ENCODE data around the gene PPP5C.

Gene PPP5C

GRCh38 chr19:46383846-46384245 lies 37.0 kb downstream of the PPP5C start:
- H3K9me3 Mint-ChIP-seq (ENCODE audit: low read depth) = no peaks in the 10 kb centered on the region

DNA sequence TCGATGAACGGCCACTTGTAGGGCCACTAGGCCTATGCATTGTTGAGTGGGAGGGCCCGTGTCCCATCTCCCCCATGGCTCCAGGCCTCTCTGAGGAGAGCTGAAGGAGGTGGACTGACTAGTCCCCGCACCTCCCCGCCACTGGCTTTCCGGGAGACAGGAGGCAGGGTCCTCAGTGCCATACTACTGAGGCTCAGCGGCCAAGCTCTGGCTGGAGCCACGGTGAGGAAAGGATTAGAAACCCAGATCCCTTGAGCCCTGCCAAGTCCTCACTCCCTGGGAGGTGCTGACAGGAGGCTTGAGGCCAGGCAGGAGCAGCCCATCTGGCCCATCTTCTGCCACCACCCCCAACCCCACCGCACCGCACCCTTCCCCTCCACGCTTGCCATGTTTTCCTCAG lies 37.5 kb downstream of the PPP5C start:
- H3K4me1 Mint-ChIP-seq (ENCODE audit: low read depth) = no peaks in the 10 kb centered on the region
- no peaks in the 10 kb centered on the region for H3K27me3 Mint-ChIP-seq
- no peaks in the 10 kb centered on the region for H3K9me3 Mint-ChIP-seq (ENCODE audit: low read depth)
- no peak overlapping the region for H3K27ac Mint-ChIP-seq
- no peak overlapping the region for H3K4me3 Mint-ChIP-seq
- peaks cover 6% of the 10 kb centered on the region for H3K36me3 Mint-ChIP-seq

More at GRCh38 chr19:46383846-46384245, 37.0 kb downstream of the PPP5C start:
- H3K4me1 Mint-ChIP-seq (ENCODE audit: low read depth) = no peaks in the 10 kb centered on the region
- peaks cover 4% of the 10 kb centered on the region for H3K36me3 Mint-ChIP-seq
- H3K27ac Mint-ChIP-seq = no peak overlapping the region
- no peak overlapping the region for H3K4me3 Mint-ChIP-seq
- no peaks in the 10 kb centered on the region for H3K27me3 Mint-ChIP-seq

- no peak overlapping the region for H3K27ac Mint-ChIP-seq
These were observed 38.7 kb downstream of the PPP5C start for GRCh38 chr19:46385636-46386035.

GRCh38 chr19:46386151-46386550 lies 39.3 kb downstream of the PPP5C start:
- H3K36me3 Mint-ChIP-seq = peaks cover 4% of the 10 kb centered on the region
- H3K4me3 Mint-ChIP-seq = no peak overlapping the region
- H3K27ac Mint-ChIP-seq = no peak overlapping the region

More at GRCh38 chr19:46385636-46386035, 38.7 kb downstream of the PPP5C start:
- H3K4me3 Mint-ChIP-seq = no peak overlapping the region
- H3K9me3 Mint-ChIP-seq (ENCODE audit: low read depth) = no peaks in the 10 kb centered on the region
- peaks cover 4% of the 10 kb centered on the region for H3K36me3 Mint-ChIP-seq
- no peaks in the 10 kb centered on the region for H3K27me3 Mint-ChIP-seq
- no peaks in the 10 kb centered on the region for H3K4me1 Mint-ChIP-seq (ENCODE audit: low read depth)

DNA sequence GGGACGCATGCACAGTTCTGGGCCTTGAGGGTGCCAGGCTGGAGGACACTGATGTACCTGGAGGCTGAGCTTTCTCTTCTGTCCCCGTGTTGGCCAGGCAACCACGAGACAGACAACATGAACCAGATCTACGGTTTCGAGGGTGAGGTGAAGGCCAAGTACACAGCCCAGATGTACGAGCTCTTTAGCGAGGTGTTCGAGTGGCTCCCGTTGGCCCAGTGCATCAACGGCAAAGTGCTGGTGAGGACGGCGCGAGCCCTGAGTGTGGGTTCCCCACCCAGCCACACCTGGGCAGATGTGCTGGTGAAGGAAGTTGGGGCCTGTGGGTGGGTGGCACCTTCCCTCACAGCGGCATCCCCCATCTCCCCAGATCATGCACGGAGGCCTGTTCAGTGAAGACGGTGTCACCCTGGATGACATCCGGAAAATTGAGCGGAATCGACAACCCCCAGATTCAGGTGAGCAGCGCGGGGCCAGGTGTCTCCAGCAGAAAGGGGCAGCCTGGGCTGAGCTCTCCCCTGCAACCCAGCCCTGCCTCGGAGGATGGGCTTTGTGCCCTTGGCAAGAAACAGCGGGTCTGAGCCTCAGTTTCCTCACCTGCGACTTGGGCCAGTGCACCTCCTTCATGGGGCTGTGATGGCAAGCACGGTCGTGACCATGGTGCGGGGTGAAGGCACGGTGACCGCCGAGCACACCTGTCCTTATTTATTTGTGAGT lies 40.3 kb downstream of the PPP5C start:
- Mint-ChIP-seq H3K36me3 (peaks cover 4% of the 10 kb centered on the region), H3K9me3 (ENCODE audit: low read depth) (no peaks in the 10 kb centered on the region), H3K4me3 (no peak overlapping the region), H3K4me1 (ENCODE audit: low read depth) (peaks cover 2% of the 10 kb centered on the region), H3K27ac (no peak overlapping the region), H3K27me3 (no peaks in the 10 kb centered on the region)

More at GRCh38 chr19:46386151-46386550, 39.3 kb downstream of the PPP5C start:
- no peaks in the 10 kb centered on the region for H3K9me3 Mint-ChIP-seq (ENCODE audit: low read depth)
- H3K4me1 Mint-ChIP-seq (ENCODE audit: low read depth) = no peaks in the 10 kb centered on the region
- no peaks in the 10 kb centered on the region for H3K27me3 Mint-ChIP-seq

DNA sequence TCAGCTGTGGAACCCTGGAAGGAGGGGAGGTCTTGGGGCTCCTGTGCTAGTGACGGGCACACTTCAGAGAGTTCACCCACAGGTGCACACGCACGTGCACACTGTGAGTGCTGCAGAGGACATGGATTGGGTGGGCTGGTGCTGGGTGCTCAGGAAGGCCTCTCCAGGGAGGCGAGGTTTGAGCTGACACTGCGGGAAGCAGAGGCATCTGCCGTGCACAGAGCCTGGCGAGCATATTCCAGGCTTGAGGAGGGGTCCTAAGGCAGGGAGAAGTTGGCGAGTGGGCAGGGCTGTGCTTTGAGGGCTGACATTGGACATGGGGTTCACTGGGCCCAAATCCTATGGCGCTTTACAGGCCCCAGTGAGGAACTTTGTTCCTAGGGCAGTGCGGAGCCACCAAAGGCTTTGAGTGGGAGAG lies 40.8 kb downstream of the PPP5C start:
- H3K36me3 Mint-ChIP-seq = peaks cover 4% of the 10 kb centered on the region

DNA sequence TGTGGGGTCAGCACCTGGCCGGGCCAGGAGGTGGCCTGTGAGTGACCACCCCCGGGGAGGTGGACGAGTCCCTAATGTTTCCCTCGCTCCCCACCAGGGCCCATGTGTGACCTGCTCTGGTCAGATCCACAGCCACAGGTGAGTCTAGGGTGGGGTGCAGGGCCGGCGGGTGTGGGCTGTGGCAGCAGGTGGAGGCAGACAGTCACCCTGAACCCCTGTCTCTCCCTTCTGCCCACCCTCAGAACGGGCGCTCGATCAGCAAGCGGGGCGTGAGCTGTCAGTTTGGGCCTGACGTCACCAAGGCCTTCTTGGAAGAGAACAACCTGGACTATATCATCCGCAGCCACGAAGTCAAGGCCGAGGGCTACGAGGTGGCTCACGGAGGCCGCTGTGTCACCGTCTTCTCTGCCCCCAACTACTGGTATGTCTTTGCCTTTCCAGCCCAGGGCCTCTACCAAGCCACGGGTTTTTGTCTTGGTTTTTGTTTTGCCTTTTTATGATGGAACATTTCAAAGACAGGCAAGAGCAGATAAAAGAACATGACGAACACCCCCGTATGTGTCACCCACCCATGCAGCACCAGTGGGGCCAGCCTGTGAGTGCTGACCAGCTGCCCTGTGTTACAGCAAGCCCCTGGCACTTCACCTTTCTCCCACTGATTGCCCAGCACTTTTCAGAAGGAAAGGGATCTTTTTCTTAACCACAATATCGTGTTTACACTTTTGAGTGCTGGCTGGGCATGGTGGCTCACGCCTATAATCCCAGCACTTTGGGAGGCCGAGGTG lies 41.6 kb downstream of the PPP5C start:
- H3K27me3 Mint-ChIP-seq = no peaks in the 10 kb centered on the region
- no peak overlapping the region for H3K4me3 Mint-ChIP-seq
- peaks cover 4% of the 10 kb centered on the region for H3K36me3 Mint-ChIP-seq
- H3K9me3 Mint-ChIP-seq (ENCODE audit: low read depth) = no peaks in the 10 kb centered on the region
- peaks cover 6% of the 10 kb centered on the region for H3K4me1 Mint-ChIP-seq (ENCODE audit: low read depth)
- no peak overlapping the region for H3K27ac Mint-ChIP-seq

More for the DNA sequence above, 40.8 kb downstream of the PPP5C start:
- H3K27me3 Mint-ChIP-seq = no peaks in the 10 kb centered on the region
- H3K9me3 Mint-ChIP-seq (ENCODE audit: low read depth) = no peaks in the 10 kb centered on the region
- H3K27ac Mint-ChIP-seq = no peak overlapping the region
- no peak overlapping the region for H3K4me3 Mint-ChIP-seq
- H3K4me1 Mint-ChIP-seq (ENCODE audit: low read depth) = peaks cover 5% of the 10 kb centered on the region

- Mint-ChIP-seq H3K27me3 (no peaks in the 10 kb centered on the region), H3K27ac (no peak overlapping the region), H3K9me3 (ENCODE audit: low read depth) (no peaks in the 10 kb centered on the region), H3K4me1 (ENCODE audit: low read depth) (peaks cover 9% of the 10 kb centered on the region), H3K36me3 (peaks cover 4% of the 10 kb centered on the region), H3K4me3 (no peak overlapping the region)
These were observed 43.4 kb downstream of the PPP5C start for GRCh38 chr19:46390121-46390858.

GRCh38 chr19:46390866-46391265 lies 44.0 kb downstream of the PPP5C start:
- no peaks in the 10 kb centered on the region for H3K9me3 Mint-ChIP-seq (ENCODE audit: low read depth)
- H3K4me1 Mint-ChIP-seq (ENCODE audit: low read depth) = peaks cover 11% of the 10 kb centered on the region
- peaks cover 4% of the 10 kb centered on the region for H3K36me3 Mint-ChIP-seq
- H3K27ac Mint-ChIP-seq = no peak overlapping the region
- no peaks in the 10 kb centered on the region for H3K27me3 Mint-ChIP-seq
- H3K4me3 Mint-ChIP-seq = no peak overlapping the region

GRCh38 chr19:46391296-46392251 lies 44.7 kb downstream of the PPP5C start:
- H3K4me1 Mint-ChIP-seq (ENCODE audit: low read depth) = peaks cover 11% of the 10 kb centered on the region
- H3K4me3 Mint-ChIP-seq = no peak overlapping the region
- no peaks in the 10 kb centered on the region for H3K27me3 Mint-ChIP-seq
- peaks cover 4% of the 10 kb centered on the region for H3K36me3 Mint-ChIP-seq
- no peak overlapping the region for H3K27ac Mint-ChIP-seq
- no peaks in the 10 kb centered on the region for H3K9me3 Mint-ChIP-seq (ENCODE audit: low read depth)

GRCh38 chr19:46392252-46392801 lies 45.4 kb downstream of the PPP5C start:
- Mint-ChIP-seq H3K27me3 (no peaks in the 10 kb centered on the region), H3K27ac (no peak overlapping the region), H3K4me1 (ENCODE audit: low read depth) (peaks cover 11% of the 10 kb centered on the region), H3K4me3 (no peak overlapping the region), H3K9me3 (ENCODE audit: low read depth) (no peaks in the 10 kb centered on the region), H3K36me3 (peaks cover 4% of the 10 kb centered on the region)

DNA sequence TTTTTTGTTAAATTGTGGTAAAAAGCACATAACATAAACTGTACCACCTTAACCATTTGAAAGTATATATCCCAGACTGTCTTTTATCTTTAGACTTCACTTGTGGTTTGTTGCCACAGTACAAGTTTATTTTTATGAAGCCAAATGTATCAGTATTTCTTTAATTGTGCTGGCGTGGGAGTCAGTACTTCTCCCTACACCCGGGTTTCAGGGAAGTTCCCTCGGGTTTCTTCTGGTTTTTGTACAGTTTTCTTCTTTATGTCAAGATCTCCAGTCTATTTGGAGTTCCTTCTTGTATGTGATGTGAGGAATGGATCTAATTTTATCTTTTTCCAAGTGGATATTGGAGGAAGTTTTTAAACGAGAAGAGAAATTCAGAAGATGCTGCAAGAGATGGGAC lies 46.0 kb downstream of the PPP5C start:
- no peaks in the 10 kb centered on the region for H3K9me3 Mint-ChIP-seq (ENCODE audit: low read depth)
- no peak overlapping the region for H3K27ac Mint-ChIP-seq

GRCh38 chr19:46393456-46394401 lies 46.8 kb downstream of the PPP5C start:
- H3K27me3 Mint-ChIP-seq = peaks cover 2% of the 10 kb centered on the region
- H3K36me3 Mint-ChIP-seq = peaks cover 4% of the 10 kb centered on the region
- no peak overlapping the region for H3K4me3 Mint-ChIP-seq
- H3K27ac Mint-ChIP-seq = no peak overlapping the region
- no peaks in the 10 kb centered on the region for H3K9me3 Mint-ChIP-seq (ENCODE audit: low read depth)
- H3K4me1 Mint-ChIP-seq (ENCODE audit: low read depth) = peaks cover 11% of the 10 kb centered on the region

More for the DNA sequence above, 46.0 kb downstream of the PPP5C start:
- Mint-ChIP-seq H3K27me3 (no peaks in the 10 kb centered on the region), H3K4me3 (no peak overlapping the region), H3K36me3 (peaks cover 4% of the 10 kb centered on the region), H3K4me1 (ENCODE audit: low read depth) (peaks cover 11% of the 10 kb centered on the region)

All from activated naive CD8-positive, alpha-beta T cell (primary cell).